NCI-H2081 treated with DMSO at 0.1 percent for 48 hours (cell line): ENCODE results near the gene CENPQ.

Source experiments
- DNase-seq: peaks from one replicate; lab custom pipeline; 2025; lab: John Stamatoyannopoulos, UW

Gene CENPQ

GRCh38 chr6:49541936-49542335 is 78.8 kb downstream of the CENPQ start:
- no peak for DNase-seq
